WTC11 (cell line): ENCODE results near the gene TAF4. TPM values are rescaled to one million over a fixed set of nuclear protein-coding genes. Genes with fewer than 3 reads are reported as not detected.

ENCODE experiments used
- ATAC-seq: fragments of 200-7000 bp; cut with Tn5 transposase; 2 replicates; pipeline ENCODE4 v1.10.0; 2021; ENCODE audit warnings: mild to moderate bottlenecking, moderate library complexity
- CTCF ChIA-PET: fragments of 300-600 bp; sonication (Branson Sonifier 250); formaldehyde crosslinking; loops from one replicate; lab custom pipeline; 2021; ENCODE audit warnings: antibody characterized with exemption; lab: Charles Lee
- POLR2A ChIA-PET: fragments of 350-600 bp; sonication (Branson Sonifier 250); formaldehyde crosslinking; loops from one replicate; lab custom pipeline; 2021; ENCODE audit warnings: antibody characterized with exemption; lab: Charles Lee
- DNase-seq: peaks from one replicate; pipeline ENCODE4 v3.0.0; 2021; ENCODE audit warnings: low spot score
- H3K27ac Mint-ChIP-seq: 2 replicates; pipeline ENCODE4 v1.8.0; 2021; ENCODE audit warnings: mixed read lengths
- H3K27me3 Mint-ChIP-seq: 2 replicates; pipeline ENCODE4 v1.8.0; 2021; ENCODE audit warnings: low read depth, mild to moderate bottlenecking, moderate library complexity, mixed read lengths
- H3K36me3 Mint-ChIP-seq: 2 replicates; pipeline ENCODE4 v1.8.0; 2021; ENCODE audit warnings: mixed read lengths
- H3K4me1 Mint-ChIP-seq: 2 replicates; pipeline ENCODE4 v1.8.0; 2022; ENCODE audit warnings: mixed read lengths
- H3K4me3 Mint-ChIP-seq: 2 replicates; pipeline ENCODE4 v1.8.0; 2021; ENCODE audit warnings: mild to moderate bottlenecking, moderate library complexity, mixed read lengths
- H3K9me3 Mint-ChIP-seq: 2 replicates; pipeline ENCODE4 v1.8.0; 2021; ENCODE audit warnings: mixed read lengths
- ATF1 ChIP-seq: sonication (generic); formaldehyde crosslinking; IDR thresholded peaks from 2 replicates; pipeline ENCODE4 v1.8.1; 2023; ENCODE audit warnings: mild to moderate bottlenecking, moderate library complexity, missing genetic modification reagents
- CBFB ChIP-seq: sonication (generic); formaldehyde crosslinking; IDR thresholded peaks from 2 replicates; pipeline ENCODE4 v1.8.1; 2022; ENCODE audit warnings: mild to moderate bottlenecking, low read depth, missing genetic modification reagents
- ETV6 ChIP-seq: sonication (generic); formaldehyde crosslinking; IDR thresholded peaks from 2 replicates; pipeline ENCODE4 v1.8.1; 2022; ENCODE audit warnings: mild to moderate bottlenecking, missing genetic modification reagents
- FOXJ3 ChIP-seq: sonication (generic); formaldehyde crosslinking; IDR thresholded peaks from 2 replicates; pipeline ENCODE4 v1.9.0; 2021; ENCODE audit warnings: missing genetic modification reagents, mild to moderate bottlenecking, borderline replicate concordance
- FOXK1 ChIP-seq: sonication (generic); formaldehyde crosslinking; IDR thresholded peaks from 2 replicates; pipeline ENCODE4 v1.8.0; 2022; ENCODE audit warnings: mild to moderate bottlenecking, moderate library complexity, missing genetic modification reagents
- IRF2 ChIP-seq: sonication (generic); formaldehyde crosslinking; IDR thresholded peaks from 2 replicates; pipeline ENCODE4 v1.8.0; 2022; ENCODE audit warnings: low read depth, missing genetic modification reagents, borderline replicate concordance
- MXD4 ChIP-seq: fragments of 250-450 bp; sonication (Bioruptor Pico); IDR thresholded peaks from 2 replicates; pipeline ENCODE4 v1.8.0; 2021; ENCODE audit warnings: mild to moderate bottlenecking, moderate library complexity, borderline replicate concordance
- NFATC4 ChIP-seq: fragments of 250-450 bp; sonication (Bioruptor Pico); IDR thresholded peaks from 2 replicates; pipeline ENCODE4 v1.9.0; 2021; ENCODE audit warnings: mild to moderate bottlenecking
- PRDM15 ChIP-seq: sonication (generic); formaldehyde crosslinking; IDR thresholded peaks from 2 replicates; pipeline ENCODE4 v1.8.0; 2022; ENCODE audit warnings: missing genetic modification reagents
- PREB ChIP-seq: sonication (generic); formaldehyde crosslinking; IDR thresholded peaks from 2 replicates; pipeline ENCODE4 v1.8.1; 2022; ENCODE audit warnings: mild to moderate bottlenecking, missing genetic modification reagents, moderate library complexity, borderline replicate concordance
- RORB ChIP-seq: fragments of 250-450 bp; sonication (Bioruptor Pico); IDR thresholded peaks from 2 replicates; pipeline ENCODE4 v1.9.0; 2021; ENCODE audit warnings: mild to moderate bottlenecking
- SMAD3 ChIP-seq: sonication (generic); formaldehyde crosslinking; IDR thresholded peaks from 2 replicates; pipeline ENCODE4 v1.8.0; 2022; ENCODE audit warnings: missing genetic modification reagents, mild to moderate bottlenecking, borderline replicate concordance
- SMAD4 ChIP-seq: sonication (generic); formaldehyde crosslinking; IDR thresholded peaks from 2 replicates; pipeline ENCODE4 v1.8.0; 2022; ENCODE audit warnings: mild to moderate bottlenecking, missing genetic modification reagents
- SP1 ChIP-seq: sonication (generic); formaldehyde crosslinking; conservative IDR thresholded peaks from 2 replicates; pipeline ENCODE4 v1.8.1; 2022; ENCODE audit warnings: missing genetic modification reagents
- ZNF263 ChIP-seq: sonication (generic); formaldehyde crosslinking; IDR thresholded peaks from 2 replicates; pipeline ENCODE4 v1.8.1; 2022; ENCODE audit warnings: low read depth, mild to moderate bottlenecking, moderate library complexity, missing genetic modification reagents
- ZNF671 ChIP-seq: fragments of 250-450 bp; sonication (Bioruptor Pico); IDR thresholded peaks from 2 replicates; pipeline ENCODE4 v1.8.0; 2021; ENCODE audit warnings: mild to moderate bottlenecking
- total RNA-seq: library from RNA; stranded (reverse); gene quantifications from 3 replicates; pipeline ENCODE4 v1.2.3, GENCODE V29; 2021
- TF ChIP-seq, protein P1 (sequence below): sonication (generic); formaldehyde crosslinking; IDR thresholded peaks from 2 replicates; pipeline ENCODE4 v1.8.1; 2023; ENCODE audit warnings: mild to moderate bottlenecking, missing genetic modification reagents, borderline replicate concordance

The TAF4 gene
- total RNA-seq, 1 experiment from 2014 or later, result 34.4 TPM

DNA sequence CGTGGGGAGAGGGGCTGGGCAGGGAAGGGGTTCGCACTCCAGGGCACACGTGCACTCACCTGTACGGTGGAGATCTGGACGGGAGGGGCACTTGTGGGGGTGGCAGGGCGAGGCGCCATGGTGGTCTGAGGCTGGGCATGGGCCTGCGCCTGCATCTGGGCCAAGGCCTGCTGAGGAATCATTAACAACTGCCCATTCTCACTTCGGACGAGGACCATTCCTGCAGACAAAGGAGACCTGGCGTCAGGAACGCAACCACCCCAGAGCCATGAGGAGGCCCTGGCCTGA lies 51.2 kb downstream of the TAF4 start:
- no peaks in the 10 kb centered on the region for H3K9me3 Mint-ChIP-seq
- peak overlapping the region; percentile 82 for H3K27ac Mint-ChIP-seq
- no peak overlapping the region for H3K4me3 Mint-ChIP-seq
- DNase-seq (no peak), ATAC-seq (no peak)
- TF ChIP-seq ZNF263 (no peak), PRDM15 (CRISPR knock-in tag) (no peak), SP1 (CRISPR knock-in tag) (no peak), ETV6 (CRISPR knock-in tag) (no peak), ZNF671 (no peak), MXD4 (CRISPR knock-in tag) (no peak), RORB (CRISPR knock-in tag) (no peak), FOXJ3 (CRISPR knock-in tag) (no peak), IRF2 (CRISPR knock-in tag) (no peak), FOXK1 (CRISPR knock-in tag) (no peak)
- TF ChIP-seq, protein P1, sequence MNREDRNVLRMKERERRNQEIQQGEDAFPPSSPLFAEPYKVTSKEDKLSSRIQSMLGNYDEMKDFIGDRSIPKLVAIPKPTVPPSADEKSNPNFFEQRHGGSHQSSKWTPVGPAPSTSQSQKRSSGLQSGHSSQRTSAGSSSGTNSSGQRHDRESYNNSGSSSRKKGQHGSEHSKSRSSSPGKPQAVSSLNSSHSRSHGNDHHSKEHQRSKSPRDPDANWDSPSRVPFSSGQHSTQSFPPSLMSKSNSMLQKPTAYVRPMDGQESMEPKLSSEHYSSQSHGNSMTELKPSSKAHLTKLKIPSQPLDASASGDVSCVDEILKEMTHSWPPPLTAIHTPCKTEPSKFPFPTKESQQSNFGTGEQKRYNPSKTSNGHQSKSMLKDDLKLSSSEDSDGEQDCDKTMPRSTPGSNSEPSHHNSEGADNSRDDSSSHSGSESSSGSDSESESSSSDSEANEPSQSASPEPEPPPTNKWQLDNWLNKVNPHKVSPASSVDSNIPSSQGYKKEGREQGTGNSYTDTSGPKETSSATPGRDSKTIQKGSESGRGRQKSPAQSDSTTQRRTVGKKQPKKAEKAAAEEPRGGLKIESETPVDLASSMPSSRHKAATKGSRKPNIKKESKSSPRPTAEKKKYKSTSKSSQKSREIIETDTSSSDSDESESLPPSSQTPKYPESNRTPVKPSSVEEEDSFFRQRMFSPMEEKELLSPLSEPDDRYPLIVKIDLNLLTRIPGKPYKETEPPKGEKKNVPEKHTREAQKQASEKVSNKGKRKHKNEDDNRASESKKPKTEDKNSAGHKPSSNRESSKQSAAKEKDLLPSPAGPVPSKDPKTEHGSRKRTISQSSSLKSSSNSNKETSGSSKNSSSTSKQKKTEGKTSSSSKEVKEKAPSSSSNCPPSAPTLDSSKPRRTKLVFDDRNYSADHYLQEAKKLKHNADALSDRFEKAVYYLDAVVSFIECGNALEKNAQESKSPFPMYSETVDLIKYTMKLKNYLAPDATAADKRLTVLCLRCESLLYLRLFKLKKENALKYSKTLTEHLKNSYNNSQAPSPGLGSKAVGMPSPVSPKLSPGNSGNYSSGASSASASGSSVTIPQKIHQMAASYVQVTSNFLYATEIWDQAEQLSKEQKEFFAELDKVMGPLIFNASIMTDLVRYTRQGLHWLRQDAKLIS (CRISPR knock-in tag), result no peak
- H3K27me3 Mint-ChIP-seq, result no peaks in the 10 kb centered on the region
- CTCF ChIA-PET, result no interaction called here
- H3K36me3 Mint-ChIP-seq, result peaks cover 11% of the 10 kb centered on the region
- H3K4me1 Mint-ChIP-seq, result peaks cover 6% of the 10 kb centered on the region
- POLR2A ChIA-PET, result no interaction called here

GRCh38 chr20:62012631-62013030 lies 53.0 kb downstream of the TAF4 start:
- DNase-seq (no peak), ATAC-seq (no peak)
- Mint-ChIP-seq H3K36me3 (peaks cover 25% of the 10 kb centered on the region), H3K27ac (no peak overlapping the region)
- TF ChIP-seq ATF1 (CRISPR knock-in tag) (no peak), NFATC4 (CRISPR knock-in tag) (no peak), SMAD3 (CRISPR knock-in tag) (no peak)
- TF ChIP-seq, all 79 proteins: peak for 0
- ChIA-PET POLR2A (no interaction called here), CTCF (no interaction called here)
- Mint-ChIP-seq H3K4me3 (no peak overlapping the region), H3K4me1 (peaks cover 4% of the 10 kb centered on the region), H3K27me3 (no peaks in the 10 kb centered on the region), H3K9me3 (no peaks in the 10 kb centered on the region)

- POLR2A ChIA-PET, result no interaction called here
- no peak for ATAC-seq
- CTCF ChIA-PET, result interaction anchor here (0.9 to 2.0 kb wide), 18 partner anchors 11 to 179 kb away, joined by 3 to 28 read pairs (median 8); partner anchors contain the start of gene LSM14B
- no peak for DNase-seq
- Mint-ChIP-seq H3K9me3 (no peaks in the 10 kb centered on the region), H3K27me3 (no peaks in the 10 kb centered on the region), H3K27ac (no peak overlapping the region), H3K36me3 (peaks cover 31% of the 10 kb centered on the region), H3K4me3 (no peak overlapping the region), H3K4me1 (peaks cover 4% of the 10 kb centered on the region)
- TF ChIP-seq PREB (CRISPR knock-in tag) (no peak), SMAD4 (CRISPR knock-in tag) (no peak), CBFB (no peak)
Measured at GRCh38 chr20:62011938-62012534, 53.6 kb downstream of the TAF4 start.
